WTC11 (cell line): Measurements from ENCODE around the gene UBE2D2.

Experiments used
- SMAD4 ChIP-seq: sonication (generic); formaldehyde crosslinking; IDR thresholded peaks from 2 replicates; pipeline ENCODE4 v1.8.0; 2022; ENCODE audit warnings: mild to moderate bottlenecking, missing genetic modification reagents
- TF ChIP-seq, protein P1 (sequence below): fragments of 200-600 bp; IDR thresholded peaks from 2 replicates; pipeline ENCODE4 v1.8.0; 2022; ENCODE audit warnings: antibody characterized with exemption

DNA sequence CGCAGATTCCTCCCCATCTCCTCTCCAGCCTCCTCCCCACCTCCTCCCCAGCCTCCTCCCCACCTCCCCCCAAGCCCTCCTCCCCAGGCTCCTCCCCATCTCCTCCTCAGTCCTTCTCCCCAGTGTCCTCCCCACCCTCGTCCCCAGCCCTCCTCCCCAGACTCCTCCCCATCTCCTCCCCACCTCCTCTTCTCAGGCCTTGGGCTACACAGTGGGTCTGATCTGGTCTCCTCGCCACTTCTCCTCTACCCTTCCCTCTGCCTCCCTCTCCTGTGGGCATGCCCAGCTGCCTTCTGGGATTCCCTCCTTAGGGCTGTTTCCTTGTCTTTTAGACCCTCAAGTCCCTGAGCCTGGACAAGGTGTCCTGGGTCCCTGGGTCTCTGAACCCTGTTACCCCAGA is 115.3 kb downstream of the UBE2D2 start:
- TF ChIP-seq, protein P1, sequence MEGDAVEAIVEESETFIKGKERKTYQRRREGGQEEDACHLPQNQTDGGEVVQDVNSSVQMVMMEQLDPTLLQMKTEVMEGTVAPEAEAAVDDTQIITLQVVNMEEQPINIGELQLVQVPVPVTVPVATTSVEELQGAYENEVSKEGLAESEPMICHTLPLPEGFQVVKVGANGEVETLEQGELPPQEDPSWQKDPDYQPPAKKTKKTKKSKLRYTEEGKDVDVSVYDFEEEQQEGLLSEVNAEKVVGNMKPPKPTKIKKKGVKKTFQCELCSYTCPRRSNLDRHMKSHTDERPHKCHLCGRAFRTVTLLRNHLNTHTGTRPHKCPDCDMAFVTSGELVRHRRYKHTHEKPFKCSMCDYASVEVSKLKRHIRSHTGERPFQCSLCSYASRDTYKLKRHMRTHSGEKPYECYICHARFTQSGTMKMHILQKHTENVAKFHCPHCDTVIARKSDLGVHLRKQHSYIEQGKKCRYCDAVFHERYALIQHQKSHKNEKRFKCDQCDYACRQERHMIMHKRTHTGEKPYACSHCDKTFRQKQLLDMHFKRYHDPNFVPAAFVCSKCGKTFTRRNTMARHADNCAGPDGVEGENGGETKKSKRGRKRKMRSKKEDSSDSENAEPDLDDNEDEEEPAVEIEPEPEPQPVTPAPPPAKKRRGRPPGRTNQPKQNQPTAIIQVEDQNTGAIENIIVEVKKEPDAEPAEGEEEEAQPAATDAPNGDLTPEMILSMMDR = no peak
- no peak for TF ChIP-seq SMAD4 (CRISPR knock-in tag)
